ENCODE data around the gene LEAP2.

DNA sequence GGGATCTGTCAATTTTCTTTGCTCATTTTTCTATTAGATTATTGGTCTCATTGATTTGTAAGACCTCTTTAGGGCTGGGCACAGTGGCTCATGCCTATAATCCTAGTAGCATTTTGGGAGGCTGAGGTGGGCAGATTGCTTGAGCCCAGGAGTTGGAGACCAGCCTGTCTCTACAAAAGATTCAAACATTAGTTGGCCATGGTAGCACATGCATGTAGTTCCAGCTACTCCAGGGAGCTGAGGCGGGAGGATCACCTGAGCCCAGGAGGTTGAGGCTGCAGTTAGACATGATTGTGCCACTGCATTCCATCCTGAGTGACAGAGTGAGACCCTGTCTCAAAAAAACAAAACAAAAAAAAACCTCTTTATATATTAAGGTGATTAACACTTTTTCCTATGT lies 36.6 kb upstream of the LEAP2 start:
- TF ChIP-seq, protein P1, sequence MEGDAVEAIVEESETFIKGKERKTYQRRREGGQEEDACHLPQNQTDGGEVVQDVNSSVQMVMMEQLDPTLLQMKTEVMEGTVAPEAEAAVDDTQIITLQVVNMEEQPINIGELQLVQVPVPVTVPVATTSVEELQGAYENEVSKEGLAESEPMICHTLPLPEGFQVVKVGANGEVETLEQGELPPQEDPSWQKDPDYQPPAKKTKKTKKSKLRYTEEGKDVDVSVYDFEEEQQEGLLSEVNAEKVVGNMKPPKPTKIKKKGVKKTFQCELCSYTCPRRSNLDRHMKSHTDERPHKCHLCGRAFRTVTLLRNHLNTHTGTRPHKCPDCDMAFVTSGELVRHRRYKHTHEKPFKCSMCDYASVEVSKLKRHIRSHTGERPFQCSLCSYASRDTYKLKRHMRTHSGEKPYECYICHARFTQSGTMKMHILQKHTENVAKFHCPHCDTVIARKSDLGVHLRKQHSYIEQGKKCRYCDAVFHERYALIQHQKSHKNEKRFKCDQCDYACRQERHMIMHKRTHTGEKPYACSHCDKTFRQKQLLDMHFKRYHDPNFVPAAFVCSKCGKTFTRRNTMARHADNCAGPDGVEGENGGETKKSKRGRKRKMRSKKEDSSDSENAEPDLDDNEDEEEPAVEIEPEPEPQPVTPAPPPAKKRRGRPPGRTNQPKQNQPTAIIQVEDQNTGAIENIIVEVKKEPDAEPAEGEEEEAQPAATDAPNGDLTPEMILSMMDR (IDR thresholded peaks at IDR 0.05) = no peak
- TF ChIP-seq EZH2 (IDR thresholded peaks at IDR 0.05; ENCODE audit: borderline replicate concordance, insufficient read depth, low read depth, low read length, poor library complexity, severe bottlenecking) = no peak
